ENCODE results near the gene BTG2.

Gene BTG2

GRCh38 chr1:203326830-203327683, 21.7 kb downstream of the BTG2 start:
- H3K4me3 ChIP-seq (ENCODE audit: low read length), result peak overlapping the region; percentile 58
- TF ChIP-seq CTCF (conservative IDR thresholded peaks at IDR 0.05; ENCODE audit: low read length), result no peak
- DNase-seq (ENCODE audit: low read depth), result peak; percentile 74

DNA sequence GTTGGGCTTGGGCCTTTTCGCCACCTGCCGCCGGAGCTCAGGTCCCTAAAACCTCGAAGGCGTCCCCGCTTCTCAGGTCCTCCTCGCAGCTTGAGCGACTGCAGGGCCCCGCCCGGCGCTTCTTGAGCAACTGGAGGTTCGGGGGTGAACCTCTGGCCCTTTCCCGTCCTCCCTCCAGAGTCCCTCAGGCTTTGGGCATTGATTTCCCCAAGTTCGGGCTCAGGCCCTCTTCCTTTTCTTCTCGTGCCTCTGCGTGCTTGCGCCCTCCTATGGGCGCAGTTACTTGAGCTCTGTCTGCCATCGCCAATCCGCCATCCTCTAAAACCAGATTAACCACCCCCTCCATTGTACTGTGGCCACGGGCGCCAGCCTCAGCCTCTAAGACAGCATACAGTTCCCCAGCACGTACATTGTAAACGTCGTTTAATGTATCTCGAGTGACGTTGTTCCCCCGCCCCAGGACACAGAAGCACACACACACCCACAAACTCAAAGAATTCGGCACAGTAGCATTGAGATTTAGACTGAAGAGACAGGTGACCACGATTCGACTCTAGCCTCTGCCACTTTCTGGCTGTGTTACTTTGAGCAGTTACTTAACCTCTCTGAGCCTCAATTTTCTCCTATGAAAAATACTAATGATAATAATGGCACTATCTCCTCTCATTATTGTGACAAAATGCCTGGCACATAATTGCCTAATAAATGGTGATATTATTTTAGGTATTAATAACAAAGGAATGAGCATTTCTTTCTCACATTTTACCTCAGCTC, 22.6 kb downstream of the BTG2 start:
- TF ChIP-seq CTCF (conservative IDR thresholded peaks at IDR 0.05; ENCODE audit: low read length), result peak; percentile 51
- DNase-seq (ENCODE audit: low read depth), result peak; percentile 49

DNA sequence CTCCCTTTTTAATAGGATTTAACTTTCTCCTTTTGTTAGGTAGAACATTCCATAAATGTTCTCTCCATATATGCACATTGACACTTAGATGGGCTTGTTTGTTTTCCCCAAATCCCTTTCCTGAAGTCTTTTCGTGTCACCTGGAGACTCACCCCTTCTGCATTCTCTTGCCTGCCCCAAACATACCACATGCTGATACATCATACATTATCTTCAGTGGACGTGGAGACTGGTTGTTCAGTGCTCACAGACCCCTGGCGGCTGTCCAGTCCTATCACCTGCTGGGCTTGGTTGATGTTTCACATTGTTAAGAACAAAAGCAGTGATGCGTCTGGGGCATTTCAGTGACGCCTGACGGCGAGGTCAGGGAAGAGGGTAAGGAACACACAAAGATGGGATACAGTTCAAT, 23.4 kb downstream of the BTG2 start:
- no peak overlapping the region for H3K4me3 ChIP-seq (ENCODE audit: low read length)
- DNase-seq (ENCODE audit: low read depth), result no peak
- TF ChIP-seq CTCF (conservative IDR thresholded peaks at IDR 0.05; ENCODE audit: low read length), result no peak

More for the DNA sequence above, 22.6 kb downstream of the BTG2 start:
- peak overlapping the region; percentile 55 for H3K4me3 ChIP-seq (ENCODE audit: low read length)

DNA sequence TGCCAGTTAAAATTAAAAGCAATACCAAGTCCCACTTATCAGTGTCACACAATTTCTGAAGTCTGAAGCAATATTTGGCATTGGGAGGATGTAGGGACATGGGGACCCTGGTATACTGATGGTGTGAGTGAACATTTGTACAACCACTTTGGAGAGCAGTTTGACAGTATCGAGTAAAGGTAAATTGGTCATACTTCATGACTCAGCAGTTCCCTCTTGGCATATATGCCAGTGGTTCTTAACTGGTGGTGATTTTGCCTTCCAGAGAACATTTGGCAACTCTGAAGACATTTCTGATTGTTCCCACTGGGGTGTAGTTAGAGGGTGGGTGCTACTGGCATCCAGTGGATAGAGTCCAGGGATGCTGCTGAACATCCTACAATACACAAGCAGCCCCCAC, 25.9 kb downstream of the BTG2 start:
- TF ChIP-seq CTCF (conservative IDR thresholded peaks at IDR 0.05; ENCODE audit: low read length), result no peak
- no peak for DNase-seq (ENCODE audit: low read depth)
- H3K4me3 ChIP-seq (ENCODE audit: low read length), result no peak overlapping the region

GRCh38 chr1:203335503-203335902, 30.2 kb downstream of the BTG2 start:
- no peak for TF ChIP-seq CTCF (conservative IDR thresholded peaks at IDR 0.05; ENCODE audit: low read length)
- DNase-seq (ENCODE audit: low read depth), result no peak

GRCh38 chr1:203336097-203336496, 30.8 kb downstream of the BTG2 start:
- no peak overlapping the region for H3K4me3 ChIP-seq (ENCODE audit: low read length)
- no peak for TF ChIP-seq CTCF (conservative IDR thresholded peaks at IDR 0.05; ENCODE audit: low read length)
- DNase-seq (ENCODE audit: low read depth), result no peak

More at GRCh38 chr1:203335503-203335902, 30.2 kb downstream of the BTG2 start:
- H3K4me3 ChIP-seq (ENCODE audit: low read length), result no peak overlapping the region

All from AG10803 (cell line).